Fibroblast of lung (primary cell): ENCODE results near the gene RIT1. TPM values are rescaled to one million over a fixed set of nuclear protein-coding genes. Genes with fewer than 3 reads are reported as not detected.

Source experiments
- DNase-seq, 2 donors: peaks; one replicate each; pipeline versions ENCODE4 v3.0.0 to v3.0.0-alpha.2; 2010; ENCODE audit warnings: low read depth in 2 of 2
- H2AFZ ChIP-seq: 2 replicates; pipeline ENCODE4 v1.5.1; 2012; ENCODE audit warnings: low read length, control low read depth, inconsistent platforms
- H3K27ac ChIP-seq: 2 replicates; pipeline ENCODE4 v1.5.1; 2011; ENCODE audit warnings: low read length, control low read depth; ENCODE audit not compliant: insufficient read depth
- H3K27me3 ChIP-seq: 2 replicates; pipeline ENCODE4 v1.5.1; 2011; ENCODE audit warnings: mild to moderate bottlenecking, low read length; ENCODE audit not compliant: control insufficient read depth, insufficient read depth
- H3K36me3 ChIP-seq: 2 replicates; pipeline ENCODE4 v1.5.1; 2011; ENCODE audit warnings: low read length; ENCODE audit not compliant: control insufficient read depth, insufficient read depth
- H3K4me1 ChIP-seq: 2 replicates; pipeline ENCODE4 v1.5.1; 2011; ENCODE audit warnings: low read length; ENCODE audit not compliant: control insufficient read depth, insufficient read depth; ENCODE audit errors: extremely low read depth
- H3K4me2 ChIP-seq: 2 replicates; pipeline ENCODE4 v1.5.1; 2011; ENCODE audit warnings: low read length, control low read depth; ENCODE audit not compliant: insufficient read depth; ENCODE audit errors: extremely low read depth
- H3K4me3 ChIP-seq, 4 experiments: fragments of 200-600 bp in 1 of 4; sonication (generic) in 1 of 4; replicated peaks in 1 of 4; 2 replicates each; pipeline ENCODE4 v1.5.1; 2011 to 2016; ENCODE audit warnings: low read length in 4 of 4, low read depth in 3 of 4, mild to moderate bottlenecking in 3 of 4, control low read depth in 2 of 4, inconsistent platforms in 1 of 4, mixed read lengths in 1 of 4; ENCODE audit not compliant: insufficient read depth in 1 of 4; ENCODE audit errors: control extremely low read depth in 1 of 4
- H3K79me2 ChIP-seq: 2 replicates; pipeline ENCODE4 v1.5.1; 2012; ENCODE audit warnings: mild to moderate bottlenecking, low read length, inconsistent platforms; ENCODE audit not compliant: control insufficient read depth, insufficient read depth
- H3K9ac ChIP-seq: 2 replicates; pipeline ENCODE4 v1.5.1; 2011; ENCODE audit warnings: mild to moderate bottlenecking, low read length, control low read depth; ENCODE audit not compliant: insufficient read depth
- H3K9me3 ChIP-seq: 2 replicates; pipeline ENCODE4 v1.5.1; 2012; ENCODE audit warnings: low read depth, low read length; ENCODE audit not compliant: control insufficient read depth, insufficient read depth
- H4K20me1 ChIP-seq: 2 replicates; pipeline ENCODE4 v1.5.1; 2011; ENCODE audit warnings: low read length; ENCODE audit not compliant: control insufficient read depth, insufficient read depth; ENCODE audit errors: extremely low read depth
- CTCF ChIP-seq, 2 donors: IDR thresholded peaks in 1 of 2; conservative IDR thresholded peaks in 1 of 2; 1 replicate in 1 of 2; 2 replicates in 1 of 2; pipeline ENCODE4 v1.5.1; 2011 to 2012; ENCODE audit warnings: low read length in 2 of 2, control low read depth in 1 of 2, inconsistent platforms in 1 of 2, low read depth in 1 of 2, mild to moderate bottlenecking in 1 of 2
- EZH2 ChIP-seq: IDR thresholded peaks from 2 replicates; pipeline ENCODE4 v1.5.1; 2012; ENCODE audit warnings: low read length, control low read depth, mild to moderate bottlenecking; ENCODE audit errors: missing control alignments
- polyA plus RNA-seq, 2 donors: library from polyadenylated mRNA; depleted of rRNA in 1 of 2; stranded (reverse) in 1 of 2; unstranded in 1 of 2; fragments of >200 nt; gene quantifications; 2 replicates each; pipeline ENCODE4 v1.2.1, GENCODE V29; 2011 to 2012; ENCODE audit warnings: missing spikeins in 1 of 2
- total RNA-seq: library from RNA; depleted of rRNA; stranded (reverse); fragments of >200 nt; gene quantifications from 2 replicates; pipeline ENCODE4 v1.2.1, GENCODE V29; 2014

RIT1 gene
- total and polyA plus RNA-seq, 2 donors (not counting 1 experiment from before 2014, with no cell fraction given), result 33.4 to 56.8 TPM

GRCh38 chr1:155954645-155955044 is 43.5 kb upstream of the RIT1 start:
- H3K36me3 ChIP-seq, result peaks cover 45% of the 10 kb centered on the region
- peaks cover 1% of the 10 kb centered on the region for H4K20me1 ChIP-seq
- no peak for DNase-seq
- no peak overlapping the region for H3K27ac ChIP-seq
- TF ChIP-seq CTCF (conservative IDR thresholded peaks at IDR 0.05 in 1 of 2, IDR thresholded peaks at IDR 0.05 in 1 of 2; ENCODE audit: low read depth in 1 of 2, low read length in 2 of 2) (no peak), EZH2 (no peak)
- H3K27me3 ChIP-seq, result no peaks in the 10 kb centered on the region
- H3K9ac ChIP-seq, result no peak overlapping the region
- no peaks in the 10 kb centered on the region for H3K9me3 ChIP-seq
- no peak overlapping the region for H3K4me2 ChIP-seq
- H3K79me2 ChIP-seq, result no peaks in the 10 kb centered on the region
- H2AFZ ChIP-seq, result no peak overlapping the region
- H3K4me3 ChIP-seq, result no peak overlapping the region
- no peaks in the 10 kb centered on the region for H3K4me1 ChIP-seq

GRCh38 chr1:155952505-155952890 is 41.3 kb upstream of the RIT1 start:
- Histone ChIP-seq H2AFZ (no peak overlapping the region), H3K36me3 (peaks cover 37% of the 10 kb centered on the region), H3K4me1 (no peaks in the 10 kb centered on the region), H4K20me1 (no peaks in the 10 kb centered on the region), H3K9me3 (no peaks in the 10 kb centered on the region), H3K27me3 (no peaks in the 10 kb centered on the region), H3K4me3 (no peak overlapping the region), H3K4me2 (no peak overlapping the region), H3K27ac (no peak overlapping the region), H3K79me2 (no peaks in the 10 kb centered on the region), H3K9ac (no peak overlapping the region)
- no peak for TF ChIP-seq CTCF (conservative IDR thresholded peaks at IDR 0.05 in 1 of 2, IDR thresholded peaks at IDR 0.05 in 1 of 2; ENCODE audit: low read depth in 1 of 2, low read length in 2 of 2)
- TF ChIP-seq EZH2, result no peak
- no peak for DNase-seq

GRCh38 chr1:155951753-155952504 is 40.8 kb upstream of the RIT1 start:
- H3K4me3 ChIP-seq, result no peak overlapping the region
- H3K9me3 ChIP-seq, result no peaks in the 10 kb centered on the region
- no peaks in the 10 kb centered on the region for H3K79me2 ChIP-seq
- H2AFZ ChIP-seq, result no peak overlapping the region
- no peak overlapping the region for H3K9ac ChIP-seq
- H4K20me1 ChIP-seq, result no peaks in the 10 kb centered on the region
- TF ChIP-seq EZH2 (no peak), CTCF (conservative IDR thresholded peaks at IDR 0.05 in 1 of 2, IDR thresholded peaks at IDR 0.05 in 1 of 2; ENCODE audit: low read depth in 1 of 2, low read length in 2 of 2) (no peak)
- H3K4me1 ChIP-seq, result no peaks in the 10 kb centered on the region
- peaks cover 37% of the 10 kb centered on the region for H3K36me3 ChIP-seq
- no peaks in the 10 kb centered on the region for H3K27me3 ChIP-seq
- DNase-seq, result no peak
- H3K4me2 ChIP-seq, result no peak overlapping the region
- H3K27ac ChIP-seq, result no peak overlapping the region
